Ishikawa (cell line): Measurements from ENCODE around the gene ZNF763.

Experiments
- CEBPB ChIP-seq: IDR thresholded peaks from 2 replicates; pipeline ENCODE4 v1.6.1; 2012
- CREB1 ChIP-seq: IDR thresholded peaks from 2 replicates; pipeline ENCODE4 v1.6.1; 2012; ENCODE audit warnings: low read depth
- EP300 ChIP-seq: IDR thresholded peaks from 2 replicates; pipeline ENCODE4 v1.6.1; 2012; ENCODE audit warnings: borderline replicate concordance
- FOXM1 ChIP-seq: IDR thresholded peaks from 2 replicates; pipeline ENCODE4 v1.6.1; 2012; ENCODE audit warnings: low read depth, borderline replicate concordance
- NFIC ChIP-seq: IDR thresholded peaks from 2 replicates; pipeline ENCODE4 v1.6.1; 2012
- RAD21 ChIP-seq: IDR thresholded peaks from 2 replicates; pipeline ENCODE4 v1.6.1; 2012; ENCODE audit warnings: low read depth
- TAF1 ChIP-seq: IDR thresholded peaks from 2 replicates; pipeline ENCODE4 v1.6.1; 2012; ENCODE audit warnings: low read depth, mild to moderate bottlenecking
- TCF12 ChIP-seq: IDR thresholded peaks from 2 replicates; pipeline ENCODE4 v1.6.1; 2012; ENCODE audit warnings: low read depth
- YY1 ChIP-seq: IDR thresholded peaks from 2 replicates; pipeline ENCODE4 v1.6.1; 2012; ENCODE audit warnings: low read depth
- TF ChIP-seq, protein P1 (sequence below): IDR thresholded peaks from 2 replicates; pipeline ENCODE4 v1.6.1; 2012
- TF ChIP-seq, protein P2 (sequence below): IDR thresholded peaks from 2 replicates; pipeline ENCODE4 v1.6.1; 2012
- TF ChIP-seq, protein P3 (sequence below): IDR thresholded peaks from 2 replicates; pipeline ENCODE4 v1.6.1; 2012; ENCODE audit warnings: low read depth, mild to moderate bottlenecking

DNA sequence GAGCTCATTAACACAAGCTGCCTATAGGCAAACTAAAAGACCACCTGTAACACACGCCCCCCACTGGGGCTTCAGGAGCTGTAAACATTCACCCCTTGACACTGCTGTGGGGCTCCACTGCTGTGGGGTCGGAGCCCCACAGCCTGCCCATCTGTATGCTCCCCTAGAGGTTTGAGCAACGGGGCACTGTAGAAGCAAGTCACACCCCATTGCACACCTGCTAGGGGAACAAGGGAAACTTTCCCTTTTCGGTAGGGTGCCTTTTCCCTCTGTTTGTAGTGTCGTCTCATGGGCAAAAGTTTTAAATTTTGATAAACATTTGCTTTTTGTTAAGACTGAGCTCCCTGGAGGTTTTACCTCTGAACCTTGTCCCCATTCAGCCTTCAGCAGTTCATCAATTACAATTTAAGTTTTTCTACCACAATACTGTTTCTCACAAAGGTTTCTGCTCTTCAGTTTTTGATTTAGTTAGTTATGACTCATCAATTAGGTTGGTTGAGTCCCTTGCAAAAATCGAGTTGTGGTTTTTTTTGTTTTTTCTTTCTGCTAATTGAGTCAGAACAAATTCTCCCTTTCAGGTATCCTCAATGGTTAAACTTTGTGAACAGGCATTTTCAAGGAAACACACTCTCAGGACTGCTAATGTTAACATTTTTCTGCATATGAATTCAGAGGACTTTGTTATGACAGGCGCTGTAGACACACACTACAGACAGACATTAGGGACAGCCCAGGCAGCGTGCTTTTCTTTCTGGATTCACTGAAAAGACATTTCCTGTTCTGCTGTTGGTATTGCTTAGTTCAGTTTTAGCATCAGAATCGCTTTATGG lies 35.5 kb downstream of the ZNF763 start:
- TF ChIP-seq YY1 (no peak), RAD21 (no peak), EP300 (no peak), CREB1 (no peak), NFIC (no peak), TAF1 (no peak), FOXM1 (no peak), TCF12 (no peak), CEBPB (no peak)
- TF ChIP-seq, protein P1, sequence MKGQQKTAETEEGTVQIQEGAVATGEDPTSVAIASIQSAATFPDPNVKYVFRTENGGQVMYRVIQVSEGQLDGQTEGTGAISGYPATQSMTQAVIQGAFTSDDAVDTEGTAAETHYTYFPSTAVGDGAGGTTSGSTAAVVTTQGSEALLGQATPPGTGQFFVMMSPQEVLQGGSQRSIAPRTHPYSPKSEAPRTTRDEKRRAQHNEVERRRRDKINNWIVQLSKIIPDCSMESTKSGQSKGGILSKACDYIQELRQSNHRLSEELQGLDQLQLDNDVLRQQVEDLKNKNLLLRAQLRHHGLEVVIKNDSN: no peak
- TF ChIP-seq, protein P2, sequence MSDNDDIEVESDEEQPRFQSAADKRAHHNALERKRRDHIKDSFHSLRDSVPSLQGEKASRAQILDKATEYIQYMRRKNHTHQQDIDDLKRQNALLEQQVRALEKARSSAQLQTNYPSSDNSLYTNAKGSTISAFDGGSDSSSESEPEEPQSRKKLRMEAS: no peak
- TF ChIP-seq, protein P3, sequence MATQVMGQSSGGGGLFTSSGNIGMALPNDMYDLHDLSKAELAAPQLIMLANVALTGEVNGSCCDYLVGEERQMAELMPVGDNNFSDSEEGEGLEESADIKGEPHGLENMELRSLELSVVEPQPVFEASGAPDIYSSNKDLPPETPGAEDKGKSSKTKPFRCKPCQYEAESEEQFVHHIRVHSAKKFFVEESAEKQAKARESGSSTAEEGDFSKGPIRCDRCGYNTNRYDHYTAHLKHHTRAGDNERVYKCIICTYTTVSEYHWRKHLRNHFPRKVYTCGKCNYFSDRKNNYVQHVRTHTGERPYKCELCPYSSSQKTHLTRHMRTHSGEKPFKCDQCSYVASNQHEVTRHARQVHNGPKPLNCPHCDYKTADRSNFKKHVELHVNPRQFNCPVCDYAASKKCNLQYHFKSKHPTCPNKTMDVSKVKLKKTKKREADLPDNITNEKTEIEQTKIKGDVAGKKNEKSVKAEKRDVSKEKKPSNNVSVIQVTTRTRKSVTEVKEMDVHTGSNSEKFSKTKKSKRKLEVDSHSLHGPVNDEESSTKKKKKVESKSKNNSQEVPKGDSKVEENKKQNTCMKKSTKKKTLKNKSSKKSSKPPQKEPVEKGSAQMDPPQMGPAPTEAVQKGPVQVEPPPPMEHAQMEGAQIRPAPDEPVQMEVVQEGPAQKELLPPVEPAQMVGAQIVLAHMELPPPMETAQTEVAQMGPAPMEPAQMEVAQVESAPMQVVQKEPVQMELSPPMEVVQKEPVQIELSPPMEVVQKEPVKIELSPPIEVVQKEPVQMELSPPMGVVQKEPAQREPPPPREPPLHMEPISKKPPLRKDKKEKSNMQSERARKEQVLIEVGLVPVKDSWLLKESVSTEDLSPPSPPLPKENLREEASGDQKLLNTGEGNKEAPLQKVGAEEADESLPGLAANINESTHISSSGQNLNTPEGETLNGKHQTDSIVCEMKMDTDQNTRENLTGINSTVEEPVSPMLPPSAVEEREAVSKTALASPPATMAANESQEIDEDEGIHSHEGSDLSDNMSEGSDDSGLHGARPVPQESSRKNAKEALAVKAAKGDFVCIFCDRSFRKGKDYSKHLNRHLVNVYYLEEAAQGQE: no peak
